Activated CD4-positive, alpha-beta memory T cell treated with anti-CD3 and anti-CD28 coated beads for 36 hours (primary cell): ENCODE data around the gene AKAP7. TPM values are rescaled to one million over a fixed set of nuclear protein-coding genes. Genes with fewer than 3 reads are reported as not detected.

ENCODE experiments used
- CTCF ChIA-PET: fragments of 350-600 bp; sonication (Branson Sonifier 250); formaldehyde crosslinking; loops from one replicate; lab custom pipeline; 2021; ENCODE audit warnings: antibody characterized with exemption, inconsistent platforms; lab: Charles Lee
- POLR2A ChIA-PET: fragments of 350-600 bp; sonication (Branson Sonifier 250); formaldehyde crosslinking; loops from one replicate; lab custom pipeline; 2021; ENCODE audit warnings: antibody characterized with exemption; lab: Charles Lee
- DNase-seq: peaks from one replicate; pipeline ENCODE4 v3.0.0-alpha.2; 2020
- H3K27ac Mint-ChIP-seq: one replicate; pipeline ENCODE4 v1.8.0; 2021; ENCODE audit warnings: mixed read lengths
- H3K27me3 Mint-ChIP-seq: one replicate; pipeline ENCODE4 v1.8.0; 2021; ENCODE audit warnings: mixed read lengths
- H3K36me3 Mint-ChIP-seq: one replicate; pipeline ENCODE4 v1.8.0; 2021; ENCODE audit warnings: mixed read lengths
- H3K4me1 Mint-ChIP-seq: one replicate; pipeline ENCODE4 v1.8.0; 2021; ENCODE audit warnings: low read depth, mixed read lengths
- H3K4me3 Mint-ChIP-seq: one replicate; pipeline ENCODE4 v1.8.0; 2021; ENCODE audit warnings: mild to moderate bottlenecking, mixed read lengths
- H3K9me3 Mint-ChIP-seq: one replicate; pipeline ENCODE4 v1.8.0; 2021; ENCODE audit warnings: mixed read lengths
- intact Hi-C: fragments of 100-400 bp; cut with micrococcal nuclease; formaldehyde crosslinking; loops from one replicate; pipeline ENCODE4 v1.15.1; 2023
- total RNA-seq, 2 experiments: library from RNA; stranded (reverse); gene quantifications; one replicate each; pipeline ENCODE4 v1.2.3, GENCODE V29; 2021

The AKAP7 gene
- total RNA-seq, 2 experiments from 2014 or later: 4.0 to 4.3 TPM

GRCh38 chr6:131226459-131227157 lies 91.3 kb downstream of the AKAP7 start:
- intact Hi-C loops: no loop called here
- Mint-ChIP-seq H3K27me3 (no peaks in the 10 kb centered on the region), H3K9me3 (peaks cover 4% of the 10 kb centered on the region), H3K27ac (no peak overlapping the region), H3K36me3 (peaks cover 10% of the 10 kb centered on the region), H3K4me3 (no peak overlapping the region), H3K4me1 (peaks cover 19% of the 10 kb centered on the region)
- CTCF ChIA-PET: no interaction called here
- DNase-seq: no peak
- POLR2A ChIA-PET: no interaction called here

GRCh38 chr6:131227158-131227543 lies 91.9 kb downstream of the AKAP7 start:
- peaks cover 5% of the 10 kb centered on the region for H3K36me3 Mint-ChIP-seq
- no peaks in the 10 kb centered on the region for H3K27me3 Mint-ChIP-seq
- intact Hi-C loops: no loop called here
- ChIA-PET POLR2A (no interaction called here), CTCF (no interaction called here)
- peaks cover 4% of the 10 kb centered on the region for H3K9me3 Mint-ChIP-seq
- H3K4me3 Mint-ChIP-seq: no peak overlapping the region
- H3K27ac Mint-ChIP-seq: no peak overlapping the region
- no peak for DNase-seq
- H3K4me1 Mint-ChIP-seq: peaks cover 17% of the 10 kb centered on the region

- intact Hi-C loops: no loop called here
- ChIA-PET CTCF (no interaction called here), POLR2A (no interaction called here)
- H3K27ac Mint-ChIP-seq: no peak overlapping the region
- peaks cover 3% of the 10 kb centered on the region for H3K36me3 Mint-ChIP-seq
- no peaks in the 10 kb centered on the region for H3K27me3 Mint-ChIP-seq
- peaks cover 4% of the 10 kb centered on the region for H3K9me3 Mint-ChIP-seq
- DNase-seq: no peak
- peaks cover 13% of the 10 kb centered on the region for H3K4me1 Mint-ChIP-seq
- no peak overlapping the region for H3K4me3 Mint-ChIP-seq
These were observed 95.8 kb downstream of the AKAP7 start for GRCh38 chr6:131231103-131231502.

DNA sequence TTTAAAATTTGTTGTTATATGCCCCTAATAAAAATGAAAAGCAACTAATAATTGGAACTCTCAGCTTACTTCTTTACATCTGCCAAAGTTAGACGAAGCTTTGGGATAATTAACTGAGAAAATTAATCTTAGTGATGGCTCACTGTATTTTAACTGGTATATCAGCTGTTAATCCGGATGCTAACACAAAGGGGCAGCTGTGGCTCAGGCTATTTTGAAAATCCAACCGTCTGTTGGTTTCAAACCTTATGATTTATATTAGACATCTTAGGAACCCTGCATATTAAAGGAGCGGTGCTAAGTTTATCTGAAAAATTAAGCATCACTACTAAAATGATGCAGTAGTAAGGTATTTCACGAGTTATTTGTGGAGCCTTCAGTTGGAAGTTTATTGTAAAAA lies 96.6 kb downstream of the AKAP7 start:
- no peak for DNase-seq
- H3K27me3 Mint-ChIP-seq: no peaks in the 10 kb centered on the region
- intact Hi-C loops: no loop called here
- peaks cover 10% of the 10 kb centered on the region for H3K9me3 Mint-ChIP-seq
- H3K36me3 Mint-ChIP-seq: peaks cover 11% of the 10 kb centered on the region
- ChIA-PET CTCF (no interaction called here), POLR2A (no interaction called here)
- H3K4me1 Mint-ChIP-seq: peaks cover 13% of the 10 kb centered on the region
- no peak overlapping the region for H3K27ac Mint-ChIP-seq
- no peak overlapping the region for H3K4me3 Mint-ChIP-seq

DNA sequence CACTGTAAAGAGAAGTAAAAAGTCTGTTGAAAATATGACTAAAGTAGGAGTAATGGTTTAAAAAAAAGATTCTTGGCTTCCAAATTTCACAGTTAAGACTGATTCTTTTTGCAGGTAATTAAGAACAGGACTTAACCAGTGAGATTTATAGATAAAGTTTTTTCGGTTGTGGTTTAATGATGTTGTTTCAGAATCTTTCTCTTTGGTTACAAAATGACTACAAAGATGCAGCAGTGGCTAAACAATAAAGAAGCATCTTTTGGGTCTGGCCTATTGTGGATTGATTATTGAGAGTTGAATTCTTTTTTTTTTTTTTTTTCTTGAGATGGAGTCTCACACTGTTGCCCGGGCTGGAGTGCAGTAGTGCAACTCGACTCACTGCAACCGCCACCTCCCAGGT lies 109.7 kb downstream of the AKAP7 start:
- no peak overlapping the region for H3K4me3 Mint-ChIP-seq
- H3K27me3 Mint-ChIP-seq: no peaks in the 10 kb centered on the region
- H3K9me3 Mint-ChIP-seq: peaks cover 21% of the 10 kb centered on the region
- H3K27ac Mint-ChIP-seq: peak overlapping the region; percentile 5
- H3K36me3 Mint-ChIP-seq: peaks cover 16% of the 10 kb centered on the region
- intact Hi-C loops: loop anchor here (5.0 kb wide), 1 partner anchor 38 kb away; no protein-coding TSS in a partner anchor
- POLR2A ChIA-PET: no interaction called here
- no peak for DNase-seq
- peaks cover 27% of the 10 kb centered on the region for H3K4me1 Mint-ChIP-seq
- CTCF ChIA-PET: interaction anchor here (0.6 to 1.2 kb wide), 2 partner anchors 45 to 1022 kb away, joined by 3 read pairs; no protein-coding TSS in a partner anchor

GRCh38 chr6:131250122-131250521 lies 114.9 kb downstream of the AKAP7 start:
- Mint-ChIP-seq H3K27me3 (no peaks in the 10 kb centered on the region), H3K27ac (no peak overlapping the region), H3K36me3 (no peaks in the 10 kb centered on the region), H3K4me3 (no peak overlapping the region), H3K4me1 (peaks cover 40% of the 10 kb centered on the region), H3K9me3 (no peaks in the 10 kb centered on the region)
- CTCF ChIA-PET: no interaction called here
- intact Hi-C loops: no loop called here
- POLR2A ChIA-PET: no interaction called here
- no peak for DNase-seq

DNA sequence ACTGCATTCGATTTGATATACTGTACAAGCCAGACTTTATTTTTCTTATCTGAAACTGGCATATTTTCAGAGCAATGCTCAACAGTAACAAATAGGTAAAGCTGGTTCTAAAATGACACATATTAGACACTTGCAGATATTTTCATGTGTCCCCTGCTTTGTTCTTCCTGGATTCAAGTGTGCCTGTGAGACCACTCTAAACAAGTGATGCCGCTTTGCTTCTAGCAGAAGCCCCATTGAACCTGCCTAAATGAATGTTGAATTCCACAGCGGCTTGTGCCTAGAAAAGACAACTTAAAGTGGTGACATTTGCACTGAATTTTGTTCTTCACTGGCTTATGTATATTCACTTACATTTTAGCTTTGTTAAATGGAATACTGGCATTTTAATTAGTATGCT lies 115.7 kb downstream of the AKAP7 start:
- no peaks in the 10 kb centered on the region for H3K36me3 Mint-ChIP-seq
- ChIA-PET POLR2A (no interaction called here), CTCF (no interaction called here)
- peaks cover 41% of the 10 kb centered on the region for H3K4me1 Mint-ChIP-seq
- intact Hi-C loops: no loop called here
- H3K4me3 Mint-ChIP-seq: no peak overlapping the region
- DNase-seq: no peak
- no peaks in the 10 kb centered on the region for H3K9me3 Mint-ChIP-seq
- H3K27me3 Mint-ChIP-seq: no peaks in the 10 kb centered on the region
- no peak overlapping the region for H3K27ac Mint-ChIP-seq

- Mint-ChIP-seq H3K4me1 (peaks cover 35% of the 10 kb centered on the region), H3K4me3 (no peak overlapping the region), H3K9me3 (no peaks in the 10 kb centered on the region), H3K27ac (no peak overlapping the region), H3K27me3 (no peaks in the 10 kb centered on the region), H3K36me3 (no peaks in the 10 kb centered on the region)
- intact Hi-C loops: no loop called here
- DNase-seq: no peak
- ChIA-PET POLR2A (no interaction called here), CTCF (no interaction called here)
These were observed 116.4 kb downstream of the AKAP7 start for GRCh38 chr6:131251590-131252199.

DNA sequence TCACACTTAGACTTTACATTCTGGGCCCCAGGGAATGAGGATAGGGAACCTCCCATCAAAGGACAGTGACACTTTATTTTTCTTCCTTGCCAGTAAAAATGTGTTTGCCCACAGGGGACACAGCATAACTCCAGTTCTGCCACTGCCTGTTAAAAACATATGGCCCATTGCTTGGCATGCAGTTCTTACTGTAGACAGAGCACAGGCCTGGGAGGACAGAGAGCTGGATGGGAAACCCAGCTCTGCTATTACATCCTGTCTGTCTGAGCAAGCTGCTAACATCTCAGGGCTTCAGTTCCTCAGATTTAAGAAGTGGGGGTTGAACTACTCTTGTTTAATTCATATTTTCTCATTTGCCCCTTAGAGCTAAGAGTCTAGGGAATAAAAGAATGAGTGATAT lies 120.2 kb downstream of the AKAP7 start:
- POLR2A ChIA-PET: no interaction called here
- Mint-ChIP-seq H3K27ac (no peak overlapping the region), H3K4me3 (no peak overlapping the region), H3K27me3 (no peaks in the 10 kb centered on the region), H3K36me3 (peaks cover 9% of the 10 kb centered on the region), H3K4me1 (peaks cover 35% of the 10 kb centered on the region), H3K9me3 (peaks cover 5% of the 10 kb centered on the region)
- intact Hi-C loops: no loop called here
- no peak for DNase-seq
- CTCF ChIA-PET: no interaction called here

DNA sequence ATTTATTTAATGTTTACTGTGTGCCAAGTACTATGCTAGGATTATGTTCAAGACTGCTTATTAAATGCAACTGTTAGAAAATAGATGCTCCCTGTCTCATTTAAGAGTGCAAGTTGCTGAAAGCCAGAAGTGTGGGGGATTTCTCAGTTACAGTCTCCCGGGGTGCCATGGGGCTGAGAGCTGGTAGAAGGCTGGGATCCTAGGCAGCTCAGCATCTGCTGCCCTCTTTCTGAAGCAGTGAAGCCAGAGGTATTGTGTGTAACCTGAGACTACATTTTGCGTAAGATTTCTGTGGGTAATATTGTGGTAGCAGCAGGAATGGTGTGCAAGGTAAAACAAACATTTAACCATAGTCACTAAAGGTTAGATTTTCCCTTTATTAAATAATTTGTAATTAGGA lies 120.6 kb downstream of the AKAP7 start:
- peaks cover 6% of the 10 kb centered on the region for H3K9me3 Mint-ChIP-seq
- no peaks in the 10 kb centered on the region for H3K27me3 Mint-ChIP-seq
- no peak for DNase-seq
- peaks cover 30% of the 10 kb centered on the region for H3K4me1 Mint-ChIP-seq
- intact Hi-C loops: no loop called here
- ChIA-PET CTCF (no interaction called here), POLR2A (no interaction called here)
- peaks cover 10% of the 10 kb centered on the region for H3K36me3 Mint-ChIP-seq
- no peak overlapping the region for H3K27ac Mint-ChIP-seq
- H3K4me3 Mint-ChIP-seq: no peak overlapping the region

GRCh38 chr6:131257104-131257503 lies 121.8 kb downstream of the AKAP7 start:
- no peaks in the 10 kb centered on the region for H3K27me3 Mint-ChIP-seq
- H3K4me3 Mint-ChIP-seq: no peak overlapping the region
- H3K4me1 Mint-ChIP-seq: peaks cover 19% of the 10 kb centered on the region
- intact Hi-C loops: no loop called here
- CTCF ChIA-PET: no interaction called here
- H3K9me3 Mint-ChIP-seq: peaks cover 10% of the 10 kb centered on the region
- no peak overlapping the region for H3K27ac Mint-ChIP-seq
- POLR2A ChIA-PET: no interaction called here
- peaks cover 13% of the 10 kb centered on the region for H3K36me3 Mint-ChIP-seq
- DNase-seq: no peak

- Mint-ChIP-seq H3K9me3 (peaks cover 10% of the 10 kb centered on the region), H3K27ac (no peak overlapping the region), H3K36me3 (peaks cover 13% of the 10 kb centered on the region), H3K4me1 (peaks cover 17% of the 10 kb centered on the region), H3K27me3 (no peaks in the 10 kb centered on the region), H3K4me3 (no peak overlapping the region)
- ChIA-PET POLR2A (interaction anchor here (0.6 kb wide), 1 partner anchor 276 kb away, joined by 3 read pairs; no protein-coding TSS in a partner anchor), CTCF (no interaction called here)
- DNase-seq: no peak
- intact Hi-C loops: no loop called here
These were observed 122.9 kb downstream of the AKAP7 start for GRCh38 chr6:131258010-131258652.
